Activated CD8-positive, alpha-beta memory T cell treated with anti-CD3 and anti-CD28 coated beads, Interleukin-2, amount 50 U/mL, for 24 hours (primary cell): ENCODE data around the gene RAB1A.

ENCODE experiments used
- DNase-seq: peaks from one replicate; pipeline ENCODE4 v3.0.0-alpha.2; 2020; ENCODE audit errors: extremely low read depth

The RAB1A gene

DNA sequence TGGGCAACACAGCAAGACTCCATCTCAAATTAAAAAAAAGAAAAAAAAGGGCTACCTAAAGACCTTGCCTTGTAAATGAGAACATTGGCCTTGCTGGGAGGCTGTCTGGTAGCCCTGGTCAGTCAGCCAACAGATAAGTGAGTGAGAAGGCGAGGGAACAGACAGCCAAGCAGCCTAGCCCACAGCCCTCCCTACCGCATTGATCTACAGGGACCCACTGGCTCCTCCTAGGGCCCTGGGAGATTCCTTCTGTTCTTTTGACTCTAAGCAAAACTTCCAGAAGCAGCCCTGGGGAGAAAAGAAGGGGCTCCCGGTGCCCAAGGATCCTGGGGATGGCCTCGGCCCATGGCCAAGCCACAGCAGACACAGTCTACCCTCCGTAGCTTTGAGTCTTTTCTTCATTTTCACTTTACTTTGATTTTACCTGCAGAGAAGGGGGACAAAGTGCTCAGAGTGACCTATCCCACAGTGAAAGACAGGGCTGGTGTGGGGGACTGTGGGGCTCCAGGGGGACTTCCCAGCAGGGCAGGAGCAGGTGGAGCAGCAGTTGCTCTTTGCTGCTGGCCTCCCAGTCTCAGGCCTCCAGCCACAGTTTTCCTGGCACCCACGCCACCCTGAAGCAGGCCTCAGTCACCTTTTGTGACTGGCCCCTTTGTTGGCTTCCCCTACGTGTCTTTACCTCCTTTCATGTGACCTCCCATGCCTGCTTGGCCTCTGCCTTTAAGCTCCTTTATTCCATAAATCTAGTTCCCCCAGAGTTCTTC lies 68.6 kb downstream of the RAB1A start:
- no peak for DNase-seq

DNA sequence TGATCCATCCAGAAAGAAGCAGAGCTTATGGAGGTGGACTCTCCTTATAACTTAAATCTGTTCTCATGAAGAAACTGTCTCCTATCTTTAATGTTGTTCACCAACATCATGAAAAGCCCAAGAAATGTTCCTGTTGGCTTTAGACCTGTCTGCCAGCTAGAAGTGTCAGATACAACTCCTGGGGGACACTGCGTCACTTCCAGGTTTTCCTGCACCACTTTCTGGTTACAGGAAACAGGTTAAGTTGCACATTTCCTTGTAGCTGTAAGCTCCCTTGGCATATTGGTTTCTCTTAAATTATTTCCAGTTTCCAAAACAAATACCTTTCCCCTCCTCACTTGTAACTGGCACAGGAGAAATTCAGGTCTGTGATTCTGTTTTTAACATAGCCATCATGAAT lies 70.8 kb downstream of the RAB1A start:
- DNase-seq: no peak

DNA sequence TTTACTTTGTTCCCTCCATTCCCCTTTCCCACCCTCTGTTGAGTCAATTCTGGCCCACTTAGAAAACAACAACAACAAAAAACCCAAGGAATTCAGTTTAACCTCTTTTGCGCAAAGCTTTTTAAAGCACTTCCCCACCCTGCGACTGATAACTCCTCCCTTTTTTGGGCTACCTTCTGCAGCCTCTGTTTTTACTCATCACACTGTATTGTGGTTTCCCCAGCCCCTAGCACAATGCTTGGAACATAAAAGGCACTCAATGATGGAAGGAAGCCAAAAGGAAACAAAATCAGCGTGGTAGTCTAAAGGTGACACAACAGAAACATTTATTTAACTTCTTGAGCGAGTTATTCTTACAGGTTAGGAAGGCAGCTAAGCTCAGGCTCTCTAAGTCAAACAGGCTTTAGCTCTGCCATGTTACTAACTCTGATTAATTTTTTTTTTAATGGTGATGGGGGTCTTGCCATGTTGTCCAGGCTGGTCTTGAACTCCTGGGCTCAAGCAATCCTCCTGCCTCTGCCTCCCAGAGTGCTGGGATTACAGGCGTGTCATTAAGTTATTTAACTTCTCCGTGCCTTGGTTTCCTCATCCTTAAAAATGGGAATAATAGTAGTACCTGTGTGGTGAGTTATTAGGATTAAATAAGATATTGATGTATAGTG lies 72.4 kb downstream of the RAB1A start:
- no peak for DNase-seq

DNA sequence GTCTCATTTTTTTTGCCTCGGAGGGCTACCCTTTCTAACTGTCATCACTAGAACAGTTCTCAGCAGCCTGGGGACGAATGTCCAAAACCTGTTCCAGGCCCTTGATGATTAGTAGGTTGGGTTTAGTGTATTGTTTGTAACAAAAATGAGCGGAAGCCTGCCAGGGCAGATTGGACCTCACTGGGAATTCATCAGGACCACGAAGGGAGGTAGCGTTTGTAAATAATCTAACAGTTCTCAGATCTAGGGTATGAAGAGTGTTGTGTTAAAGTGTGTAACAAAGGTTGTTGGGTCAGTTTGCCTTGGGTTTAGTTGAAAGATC lies 72.9 kb downstream of the RAB1A start:
- DNase-seq: no peak

DNA sequence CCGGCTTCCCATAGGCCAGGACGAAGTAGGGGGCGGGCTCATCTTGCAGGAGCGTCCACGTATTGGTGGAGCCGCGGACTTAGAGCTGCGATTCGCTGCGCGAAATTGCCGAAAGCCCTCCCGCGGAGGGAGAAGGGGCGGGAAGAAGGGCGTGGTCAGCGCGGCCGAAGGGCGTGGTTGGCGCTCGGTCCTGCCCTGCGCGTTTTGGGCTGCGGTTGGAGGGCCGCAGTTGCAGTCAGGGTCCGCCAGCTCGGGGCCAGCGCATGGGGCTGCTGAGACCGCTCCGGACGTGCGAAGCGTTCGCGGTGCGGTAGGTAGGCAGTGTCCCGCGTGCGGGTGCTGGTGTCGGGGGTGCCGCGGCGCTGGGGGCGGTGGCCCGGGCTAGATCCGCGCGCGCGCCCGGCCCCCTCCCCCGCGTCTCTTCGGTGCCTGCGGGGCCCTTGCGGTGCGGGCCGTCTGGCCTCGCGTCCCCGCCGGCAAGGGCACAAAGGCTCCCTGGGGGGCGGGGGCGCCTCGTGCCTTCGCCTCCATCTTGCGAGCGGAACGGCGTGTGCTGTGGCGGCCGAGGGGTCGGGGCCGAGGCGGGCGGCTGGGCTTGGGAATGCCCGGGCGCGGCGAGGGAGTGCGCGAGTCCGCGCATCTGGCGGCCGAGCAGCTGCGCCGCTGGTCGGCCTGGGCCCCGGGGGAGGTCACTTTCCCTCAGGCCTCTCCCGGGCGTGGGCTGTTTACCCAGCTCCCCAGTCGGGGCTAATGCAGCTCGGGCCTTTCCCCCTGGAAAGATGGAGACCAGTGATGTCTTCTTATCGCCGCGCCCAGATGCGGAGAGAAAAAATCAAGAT lies 73.5 kb downstream of the RAB1A start, which contains the start of gene CEP68:
Gene CEP68 (plus strand): TSS at position 202 of the 839 bp plus-strand sequence. CDS start 13,029 bp downstream, outside the sequence.
- peak; percentile 91 for DNase-seq

DNA sequence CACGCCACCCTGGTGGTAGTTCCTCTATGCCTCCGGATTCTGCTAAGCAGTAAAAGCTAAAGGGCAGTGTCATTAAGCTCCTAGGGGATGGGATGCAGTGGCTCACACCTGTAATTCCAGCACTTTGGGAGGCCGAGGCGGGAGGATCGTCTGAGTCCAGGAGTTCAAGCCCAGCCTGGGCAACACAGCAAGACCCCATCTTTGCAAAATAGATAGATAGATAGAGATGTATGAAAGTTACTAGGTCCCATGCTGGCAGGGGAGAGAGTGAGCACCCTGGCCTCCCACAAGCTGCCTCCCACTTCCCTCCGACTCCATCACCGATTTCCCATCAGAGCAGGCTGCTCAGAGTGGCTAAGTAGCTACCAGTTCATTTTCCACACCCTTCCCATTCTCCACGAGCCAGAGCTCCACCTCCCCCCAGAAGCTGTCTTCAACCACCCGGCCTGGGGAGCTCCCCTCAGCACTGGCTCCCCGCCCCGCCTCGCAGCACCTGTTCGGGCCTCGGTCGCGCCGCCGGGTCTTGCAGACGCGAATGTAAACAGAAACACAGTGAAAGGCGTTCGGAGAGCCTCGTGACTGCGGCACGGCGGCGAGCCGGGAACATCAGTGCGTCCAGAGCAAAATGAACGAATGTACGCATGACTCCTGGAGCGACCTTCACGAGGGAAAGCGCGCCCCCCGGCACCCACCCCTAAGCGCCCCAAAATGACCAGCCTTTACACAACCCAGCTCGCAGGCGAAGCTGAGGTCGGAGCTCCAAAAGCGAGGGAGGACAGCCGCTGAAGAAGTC lies 74.3 kb downstream of the RAB1A start:
- DNase-seq: no peak

DNA sequence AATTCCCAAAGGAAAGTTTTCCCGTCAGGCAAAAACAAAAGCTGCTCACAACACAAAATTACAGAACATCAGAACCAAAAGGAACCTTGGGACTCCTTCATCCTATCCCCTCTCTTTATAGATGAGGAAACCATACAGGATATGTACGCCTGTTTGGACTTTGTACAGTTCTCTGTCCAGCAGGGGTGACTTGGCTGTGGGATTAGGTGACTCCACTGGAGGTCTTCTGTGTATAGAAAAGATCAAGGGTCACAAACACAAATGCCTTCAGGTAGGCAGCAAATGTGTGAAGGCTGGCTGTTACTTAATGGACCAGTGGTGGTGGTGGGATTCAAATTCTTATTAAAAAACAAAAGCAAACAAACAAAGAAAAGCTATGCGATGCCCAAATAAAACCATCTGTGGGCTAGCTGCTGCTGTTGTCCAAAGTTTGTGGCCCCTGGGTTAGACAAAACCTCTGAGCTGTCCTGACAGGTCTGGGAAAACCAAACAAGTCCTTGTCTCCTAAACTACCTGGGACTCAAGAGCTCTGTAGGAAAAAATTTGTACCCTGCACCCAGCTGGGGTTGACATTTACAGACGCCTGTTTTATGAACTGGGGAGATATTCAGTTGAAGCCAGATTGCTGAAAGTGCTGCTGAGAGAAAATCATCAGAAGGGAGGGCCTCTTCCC lies 75.0 kb downstream of the RAB1A start:
- DNase-seq: no peak

DNA sequence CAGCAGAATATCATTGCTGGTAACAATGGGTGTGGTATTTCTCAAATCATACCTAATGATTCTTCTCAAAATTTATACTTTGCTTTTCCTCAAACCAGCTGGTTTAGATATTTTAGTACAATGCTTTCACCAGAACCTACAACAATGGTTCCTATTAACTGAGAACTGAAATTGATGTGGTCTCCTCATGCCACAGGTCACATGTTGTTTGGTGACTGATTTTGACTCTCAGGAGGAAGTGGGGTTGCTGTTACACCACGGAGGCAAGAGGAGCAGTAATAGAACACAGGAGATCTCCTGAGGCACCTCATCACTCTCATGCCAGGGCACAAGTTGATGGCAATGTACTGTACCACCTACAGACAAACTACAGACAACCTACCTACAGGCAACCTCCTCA lies 76.7 kb downstream of the RAB1A start:
- DNase-seq: no peak

DNA sequence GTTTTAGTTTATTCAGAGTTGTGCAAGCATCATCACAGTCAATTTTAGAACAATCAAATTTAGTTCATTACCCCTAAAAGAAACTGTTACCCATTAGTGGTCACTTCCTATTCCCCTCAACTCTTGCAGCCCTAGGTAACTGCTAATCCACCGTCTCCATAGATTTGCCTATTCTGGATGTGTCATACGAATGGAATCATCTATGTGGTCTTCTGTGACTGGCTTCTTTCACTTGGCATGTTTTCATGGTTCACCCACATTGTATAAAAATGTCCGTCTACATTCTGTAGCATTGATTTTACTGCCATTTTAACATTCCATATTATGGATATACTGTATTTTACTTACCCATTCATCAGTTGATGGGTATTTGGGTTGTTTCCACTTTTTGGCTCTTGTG lies 79.0 kb downstream of the RAB1A start:
- no peak for DNase-seq

DNA sequence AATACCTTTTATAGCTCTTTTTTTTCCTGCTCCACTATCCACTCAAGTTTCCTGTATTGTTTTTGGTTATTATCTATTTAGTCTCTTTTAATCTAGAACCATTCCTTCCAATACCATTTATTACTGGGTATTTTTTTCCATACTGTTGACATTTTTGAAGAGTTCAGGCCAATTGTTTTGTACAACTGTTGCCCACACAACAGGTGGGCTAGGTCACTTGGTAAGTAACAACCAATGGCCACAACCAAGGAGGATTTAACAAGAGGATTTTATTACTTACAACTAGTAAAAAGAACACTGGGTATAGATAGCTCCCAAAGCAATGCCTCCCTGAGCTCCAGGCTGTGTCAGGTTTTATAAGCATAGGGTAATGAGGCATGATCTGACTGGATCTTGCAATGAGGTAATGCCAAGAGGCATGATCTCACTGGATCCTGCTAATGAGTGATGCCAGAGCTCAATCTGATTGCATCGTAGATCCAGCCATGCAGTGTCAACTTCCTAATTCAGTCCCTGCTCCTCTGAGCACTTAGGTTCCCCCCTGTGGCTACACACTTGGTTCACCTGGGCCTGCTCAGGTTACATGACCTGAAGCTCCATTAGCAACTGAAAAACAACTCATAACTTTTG lies 80.8 kb downstream of the RAB1A start:
- no peak for DNase-seq

DNA sequence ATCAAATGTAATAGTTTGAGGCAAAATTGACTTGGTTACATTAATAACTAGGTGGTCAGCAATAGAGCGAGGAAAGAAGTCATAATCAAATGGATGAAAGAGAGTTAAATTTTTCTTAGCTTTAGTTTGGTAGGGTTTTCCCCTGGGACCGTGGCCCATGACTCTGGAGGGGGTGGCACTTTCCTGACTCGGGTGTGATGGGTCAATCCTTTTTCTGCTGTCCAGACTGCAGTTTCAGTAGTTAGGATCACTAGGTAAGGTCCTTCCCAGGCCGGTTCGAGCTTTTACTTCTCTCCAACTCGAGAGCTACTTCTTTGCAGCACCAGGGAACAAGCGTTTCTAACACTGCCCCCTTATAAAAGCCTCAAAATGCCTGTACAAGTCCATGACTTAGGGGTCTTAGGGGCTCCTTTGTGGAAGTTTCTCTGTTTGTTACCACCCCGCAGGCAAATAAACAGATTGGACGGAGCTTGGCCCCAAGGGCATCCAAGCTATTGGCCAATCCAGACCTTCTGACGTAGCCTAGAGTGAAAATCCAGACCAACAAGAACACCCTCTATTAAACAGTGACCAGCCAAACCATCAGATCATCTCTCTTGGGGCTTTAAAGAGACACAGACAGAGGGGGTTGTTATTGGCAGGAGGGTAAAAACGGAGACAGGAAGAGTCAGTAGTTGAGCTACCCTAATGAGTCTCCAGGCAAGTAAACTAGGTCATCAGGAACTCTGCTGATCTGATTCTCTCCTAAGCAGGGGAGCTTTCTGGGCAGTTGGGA lies 83.1 kb downstream of the RAB1A start:
- no peak for DNase-seq

DNA sequence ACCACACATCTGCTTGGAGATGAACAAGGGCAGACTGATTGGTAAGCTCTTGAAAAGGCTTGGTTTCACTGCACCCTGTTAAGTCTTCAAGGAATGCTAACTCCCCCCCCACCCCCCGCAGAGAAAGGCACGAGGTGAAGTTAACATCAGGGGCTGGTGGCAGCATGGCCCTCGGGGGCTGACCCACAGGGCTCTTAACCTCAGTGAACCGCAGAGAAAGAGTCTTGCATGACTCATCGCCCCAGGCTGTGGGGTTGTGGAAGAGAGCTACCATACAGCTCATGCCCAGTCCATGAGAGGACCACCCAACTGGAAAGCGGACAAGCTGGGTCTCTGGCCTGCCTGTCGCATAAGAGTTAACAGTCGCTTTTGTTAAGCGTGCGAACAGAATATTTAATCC lies 84.3 kb downstream of the RAB1A start:
- DNase-seq: no peak

DNA sequence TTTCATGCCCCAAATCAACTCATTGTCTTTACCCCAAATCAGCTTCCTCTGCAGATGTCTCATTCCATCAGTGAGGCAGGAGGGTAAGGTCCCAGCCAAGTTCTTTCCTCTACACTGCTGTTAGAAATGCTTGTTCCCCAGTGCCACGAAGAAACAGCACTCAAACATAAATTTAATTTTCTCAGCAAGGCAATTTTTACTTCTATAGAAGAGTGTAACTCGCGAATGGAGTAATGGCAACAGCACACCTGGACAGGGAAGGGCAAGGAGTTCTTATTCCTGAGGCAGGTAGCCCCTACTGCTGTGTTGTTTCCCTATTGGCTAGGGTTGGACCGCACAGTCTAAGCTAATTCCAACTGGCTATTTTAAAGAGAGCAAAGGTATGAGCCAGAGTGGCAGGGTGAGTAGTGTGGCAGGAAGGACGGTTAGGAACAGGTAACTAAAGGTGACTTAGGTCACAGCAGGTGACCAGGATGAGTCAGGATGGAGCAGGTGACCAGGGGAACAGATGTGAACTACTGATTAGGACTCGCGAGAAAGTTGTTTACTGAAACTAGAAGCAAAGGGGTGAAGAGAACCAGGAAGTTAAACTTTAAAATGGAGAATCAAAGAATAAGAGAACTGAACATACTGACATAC lies 85.7 kb downstream of the RAB1A start:
- DNase-seq: no peak

DNA sequence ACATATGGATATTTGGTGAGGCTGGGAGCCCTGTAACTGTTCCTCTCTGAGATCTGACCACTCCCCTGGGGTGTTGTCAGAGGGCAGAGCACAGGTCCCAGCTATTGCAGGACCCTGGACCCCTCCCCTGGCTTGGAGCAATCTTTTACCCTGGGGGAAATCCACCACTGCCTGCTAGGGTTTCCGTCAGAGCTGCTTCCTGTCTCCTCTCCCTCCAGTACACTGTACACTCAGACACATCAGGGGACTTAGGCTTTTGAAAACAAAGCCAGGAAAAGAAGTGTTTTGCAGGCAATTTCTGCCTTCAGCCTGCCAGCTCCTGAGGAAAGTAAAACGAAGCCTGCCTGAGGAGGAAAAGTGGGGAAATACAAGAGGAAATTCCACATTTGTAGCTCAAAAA lies 86.9 kb downstream of the RAB1A start:
- DNase-seq: no peak

DNA sequence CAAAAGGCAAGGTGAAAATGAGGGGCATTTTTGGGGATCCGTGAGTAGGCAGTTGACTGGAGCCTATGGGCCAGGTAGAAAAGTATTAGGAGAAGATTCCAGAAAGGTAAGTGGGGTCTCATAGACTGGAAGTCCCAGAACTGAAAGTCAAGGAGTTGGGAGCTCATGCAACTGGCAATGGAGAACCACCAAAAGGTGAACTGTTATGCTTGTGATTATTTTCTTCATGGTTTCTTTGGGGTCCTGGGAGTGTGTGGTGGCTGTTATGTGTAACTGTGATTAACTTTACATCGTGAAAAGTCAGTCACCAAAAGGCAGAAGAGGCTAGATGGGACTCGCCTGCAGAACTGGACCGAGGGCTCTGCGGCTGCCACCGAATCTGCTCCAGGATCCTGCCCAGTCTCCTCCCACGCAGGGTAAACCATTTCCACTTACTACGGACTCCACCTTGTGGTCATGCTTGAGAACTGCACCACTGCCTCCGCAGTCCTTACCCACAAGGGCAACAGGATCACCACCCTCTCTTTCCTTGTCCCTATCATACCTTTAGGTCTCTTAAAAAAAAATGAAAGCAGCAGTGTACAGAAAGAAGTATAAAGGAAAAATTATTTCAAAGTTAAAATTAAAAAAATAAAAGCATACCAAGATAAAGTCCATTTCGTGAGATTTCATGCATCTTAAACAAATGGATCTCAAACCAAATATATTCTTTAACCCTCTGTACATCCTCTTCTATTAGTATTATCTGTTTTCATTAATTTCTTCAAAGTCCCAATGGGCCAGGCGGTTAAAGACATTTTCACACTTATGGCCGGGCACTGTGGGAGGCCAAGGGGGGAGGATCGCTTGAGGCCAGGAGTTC lies 89.3 kb downstream of the RAB1A start:
- peak; percentile 51 for DNase-seq

DNA sequence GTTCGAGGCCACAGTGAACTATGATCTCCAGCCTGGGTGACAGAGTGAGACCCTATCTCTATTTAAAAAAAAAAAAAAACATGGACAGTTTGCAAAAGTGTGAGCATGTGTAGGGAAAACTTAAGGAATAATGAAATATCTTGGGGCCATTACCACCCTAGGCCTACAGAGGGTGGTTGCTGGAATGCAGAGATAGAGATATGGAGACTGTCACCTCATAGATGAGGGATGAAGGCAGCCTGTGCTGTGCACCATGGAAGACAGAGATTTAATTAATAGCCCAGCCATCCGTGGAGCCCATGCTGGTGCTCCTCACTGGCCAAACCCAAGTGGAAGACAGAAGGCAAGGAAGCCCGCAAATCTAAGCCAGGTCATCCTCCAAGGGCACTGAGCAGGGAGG lies 90.3 kb downstream of the RAB1A start:
- DNase-seq: no peak

DNA sequence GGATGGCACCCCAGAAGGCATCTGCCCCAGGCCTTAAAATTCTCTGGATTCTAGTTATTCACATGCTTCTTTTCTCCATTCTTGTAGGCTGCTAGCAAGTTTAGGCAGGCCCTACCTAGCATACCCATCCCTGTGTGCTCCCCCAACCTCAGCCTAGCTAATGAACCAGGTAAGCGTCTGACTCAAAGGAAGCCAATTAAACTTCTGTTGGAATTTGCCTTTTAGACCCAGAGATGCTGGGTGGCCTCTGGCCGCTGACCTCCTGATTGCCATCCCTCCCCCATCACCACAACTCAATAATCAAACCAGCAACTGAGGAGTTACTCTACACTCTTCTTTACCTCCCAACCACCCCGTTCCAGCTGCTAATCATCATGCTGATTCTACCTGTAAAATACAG lies 92.7 kb downstream of the RAB1A start:
- DNase-seq: no peak
